ENCODE results near the gene UBE2QL1.

Gene UBE2QL1

GRCh38 chr5:6424700-6425099 lies 24.0 kb upstream of the UBE2QL1 start:
- TF ChIP-seq CTCF (IDR thresholded peaks at IDR 0.05; ENCODE audit: borderline replicate concordance, insufficient read depth, low read depth, low read length) = no peak
- no peak overlapping the region for H3K4me3 ChIP-seq (ENCODE audit: low read depth, low read length)

DNA sequence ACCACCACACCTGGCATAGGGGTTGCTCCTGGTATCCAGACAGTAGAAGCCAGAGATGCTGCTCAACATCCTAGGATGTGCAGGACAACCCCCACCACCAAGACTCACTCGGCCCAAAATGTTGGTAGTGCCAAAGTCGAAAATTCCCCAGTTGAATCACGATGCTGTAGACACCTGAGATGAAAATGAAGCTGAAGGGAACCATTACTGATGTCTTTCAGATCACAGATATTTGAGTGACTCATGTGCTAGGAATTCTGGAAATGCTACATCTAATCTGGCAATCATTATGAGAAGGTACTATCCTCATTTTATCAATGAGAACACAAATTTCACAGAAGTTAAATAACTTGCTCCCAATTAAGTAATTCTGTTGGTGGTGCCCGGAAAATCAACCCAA lies 21.0 kb upstream of the UBE2QL1 start:
- H3K4me3 ChIP-seq (ENCODE audit: low read depth, low read length) = no peak overlapping the region
- no peak for TF ChIP-seq CTCF (IDR thresholded peaks at IDR 0.05; ENCODE audit: borderline replicate concordance, insufficient read depth, low read depth, low read length)

- TF ChIP-seq CTCF (IDR thresholded peaks at IDR 0.05; ENCODE audit: borderline replicate concordance, insufficient read depth, low read depth, low read length) = no peak
- H3K4me3 ChIP-seq (ENCODE audit: low read depth, low read length) = no peak overlapping the region
Measured at GRCh38 chr5:6430418-6431028, 18.1 kb upstream of the UBE2QL1 start.

GRCh38 chr5:6431214-6432195 lies 17.2 kb upstream of the UBE2QL1 start:
- H3K4me3 ChIP-seq (ENCODE audit: low read depth, low read length) = no peak overlapping the region
- no peak for TF ChIP-seq CTCF (IDR thresholded peaks at IDR 0.05; ENCODE audit: borderline replicate concordance, insufficient read depth, low read depth, low read length)

DNA sequence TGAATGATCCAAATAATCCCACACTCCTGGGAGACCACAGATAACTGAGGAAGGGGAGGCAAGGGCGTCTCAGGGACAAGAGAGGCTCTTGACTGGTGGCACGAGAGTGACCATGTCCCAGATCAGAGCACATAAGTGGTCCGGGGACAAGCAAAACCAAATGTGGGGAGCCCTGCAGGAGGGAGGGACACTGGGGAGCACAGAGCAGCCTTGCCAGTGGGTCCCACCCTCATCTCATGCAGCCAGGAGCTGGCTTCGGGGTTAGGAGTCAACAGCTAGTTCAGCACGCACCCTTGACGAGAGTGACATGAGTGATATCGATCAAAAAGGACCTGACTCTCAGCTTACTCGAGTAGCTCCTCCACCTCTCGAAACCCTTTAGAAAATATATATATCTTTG lies 16.5 kb upstream of the UBE2QL1 start:
- H3K4me3 ChIP-seq (ENCODE audit: low read depth, low read length) = no peak overlapping the region
- TF ChIP-seq CTCF (IDR thresholded peaks at IDR 0.05; ENCODE audit: borderline replicate concordance, insufficient read depth, low read depth, low read length) = no peak

GRCh38 chr5:6434731-6435130 lies 13.9 kb upstream of the UBE2QL1 start:
- no peak overlapping the region for H3K4me3 ChIP-seq (ENCODE audit: low read depth, low read length)

More at GRCh38 chr5:6434731-6435130, 13.9 kb upstream of the UBE2QL1 start:
- TF ChIP-seq CTCF (IDR thresholded peaks at IDR 0.05; ENCODE audit: borderline replicate concordance, insufficient read depth, low read depth, low read length) = no peak

All from GM12875 (cell line).